SK-N-DZ (cell line): ENCODE measurements around the gene G0S2. TPM values are rescaled to one million over a fixed set of nuclear protein-coding genes. Genes with fewer than 3 reads are reported as not detected.

Experiments used
- DNase-seq: peaks from one replicate; pipeline ENCODE4 v3.0.0-alpha.2; 2015; ENCODE audit warnings: low spot score
- polyA plus RNA-seq, 2 experiments: library from polyadenylated mRNA; depleted of rRNA; stranded (reverse); fragments of >200 nt; gene quantifications; 2 replicates each; pipeline ENCODE4 v1.2.3, GENCODE V29; 2014

G0S2 gene
- polyA plus RNA-seq (2014; cell fraction: cytosol; rRNA removed) = 0.75 TPM in 1 of 2 replicates, not detected in the other
- not detected in 2 replicates for polyA plus RNA-seq (2014; cell fraction: nucleus; rRNA removed)

DNA sequence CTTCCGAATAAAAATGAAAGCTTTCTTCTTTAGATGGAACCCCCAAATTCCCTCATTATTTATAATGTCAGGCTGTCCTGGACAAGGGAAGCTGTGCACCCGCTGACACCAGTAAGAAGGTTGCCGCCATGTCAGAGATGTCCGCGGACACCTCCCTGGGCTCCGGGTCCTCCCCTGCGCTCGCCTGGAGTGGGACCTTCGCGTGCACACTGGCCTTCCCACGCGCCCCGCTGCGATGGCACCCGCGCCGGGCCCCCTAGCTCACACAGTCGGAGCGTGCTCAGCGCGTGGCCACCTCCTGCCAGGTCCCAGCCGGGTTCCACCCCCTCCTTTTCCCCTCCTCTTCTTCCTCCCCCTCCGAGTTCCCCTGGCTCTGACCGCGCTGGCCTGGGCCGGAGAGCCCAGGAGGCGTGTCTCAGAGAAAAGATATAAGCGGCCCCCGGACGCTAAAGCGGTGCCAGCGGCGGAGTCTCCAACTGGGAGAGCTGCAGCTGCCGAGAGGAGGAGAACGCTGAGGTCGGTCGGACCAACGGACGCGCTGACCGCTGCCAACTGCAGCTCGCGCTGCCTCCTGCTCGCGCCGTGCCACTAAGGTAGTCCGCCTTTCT lies at the start of gene G0S2:
TSS of gene G0S2 (plus strand) at position 456 of the 608 bp plus-strand sequence. CDS start 273 bp downstream, outside the sequence.
- DNase-seq = peak; percentile 28

DNA sequence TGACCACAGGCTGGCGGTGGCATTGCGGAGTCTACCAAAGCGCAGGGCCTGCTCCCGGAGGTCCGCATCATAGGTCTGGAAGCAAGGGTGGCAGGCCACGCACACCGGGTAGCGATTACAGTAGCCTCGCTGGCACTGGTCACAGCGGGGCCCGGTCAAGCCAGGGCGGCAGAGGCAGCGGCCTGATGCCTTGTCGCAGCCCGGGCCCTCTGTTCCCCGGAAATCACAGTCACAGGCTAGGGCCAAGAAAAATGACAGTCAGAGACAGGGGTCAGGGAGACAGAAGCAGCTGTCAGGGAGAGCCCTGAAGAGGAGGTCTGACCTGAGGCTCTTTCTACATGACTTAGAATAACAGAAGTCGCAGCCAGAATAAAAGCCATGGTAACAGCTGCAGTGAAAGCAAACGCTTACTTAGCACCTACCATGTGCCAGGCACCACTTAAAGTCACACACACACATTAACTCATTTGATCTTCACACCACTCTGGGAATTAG lies 49.4 kb upstream of the G0S2 start:
- no peak for DNase-seq

DNA sequence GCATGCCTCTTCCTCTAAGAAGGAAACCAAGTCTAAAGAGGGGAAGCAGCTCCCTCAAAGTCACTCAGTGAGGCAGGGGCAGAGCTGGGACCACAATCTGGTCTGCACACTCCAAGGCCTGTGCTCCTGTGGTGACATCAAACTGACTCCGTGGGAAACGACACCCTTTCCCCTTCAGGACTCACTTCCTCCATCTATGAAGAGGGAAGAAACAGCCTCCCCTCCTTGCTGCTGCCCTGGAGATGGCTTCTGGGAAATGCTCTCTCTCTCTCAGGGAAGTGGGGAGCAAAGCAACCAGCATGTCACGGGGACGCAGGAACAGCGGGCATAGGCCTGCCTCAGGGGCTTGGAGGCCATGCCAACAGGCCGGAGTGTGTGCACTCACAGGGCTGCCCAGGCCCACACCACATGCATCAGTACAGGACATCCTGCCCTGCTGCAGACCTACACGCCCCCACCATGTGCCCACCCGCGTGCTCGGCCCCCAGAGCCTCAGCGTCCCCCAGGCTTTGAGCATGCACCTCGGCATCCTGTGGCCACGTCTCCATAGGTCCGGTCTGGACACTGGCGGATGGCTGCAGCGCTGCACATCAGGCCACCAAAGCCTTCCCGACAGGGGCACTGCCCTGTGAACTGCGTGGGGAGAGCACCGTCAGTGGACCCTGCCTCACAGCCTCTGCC lies 48.7 kb upstream of the G0S2 start:
- DNase-seq = no peak

- no peak for DNase-seq
These were observed 48.0 kb upstream of the G0S2 start for GRCh38 chr1:209627027-209627731.

DNA sequence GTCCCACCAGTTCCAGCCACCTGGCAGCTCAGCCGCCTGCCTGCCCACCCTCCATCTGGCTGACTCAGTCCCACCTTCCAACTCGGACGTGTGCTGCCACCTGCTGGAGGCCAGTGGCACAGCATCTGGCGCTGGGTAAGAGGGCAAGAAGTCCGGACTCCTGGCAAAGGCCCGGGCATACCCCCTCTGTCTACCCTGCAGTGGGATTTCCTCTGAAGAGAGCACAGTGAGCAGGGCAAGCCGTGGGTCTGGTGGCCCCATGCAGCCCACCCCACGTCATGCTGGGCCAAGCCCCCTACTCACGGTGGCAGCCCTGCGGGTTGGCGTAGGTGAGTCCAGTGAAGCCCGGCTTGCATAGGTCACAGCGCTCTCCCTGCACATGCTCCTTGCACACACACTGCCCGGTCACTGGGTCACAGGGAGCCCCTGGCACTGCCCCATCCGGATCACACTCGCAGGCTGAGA lies 47.4 kb upstream of the G0S2 start:
- peak; percentile 76 for DNase-seq

- no peak for DNase-seq
These were observed 46.5 kb upstream of the G0S2 start for GRCh38 chr1:209628618-209629299.

DNA sequence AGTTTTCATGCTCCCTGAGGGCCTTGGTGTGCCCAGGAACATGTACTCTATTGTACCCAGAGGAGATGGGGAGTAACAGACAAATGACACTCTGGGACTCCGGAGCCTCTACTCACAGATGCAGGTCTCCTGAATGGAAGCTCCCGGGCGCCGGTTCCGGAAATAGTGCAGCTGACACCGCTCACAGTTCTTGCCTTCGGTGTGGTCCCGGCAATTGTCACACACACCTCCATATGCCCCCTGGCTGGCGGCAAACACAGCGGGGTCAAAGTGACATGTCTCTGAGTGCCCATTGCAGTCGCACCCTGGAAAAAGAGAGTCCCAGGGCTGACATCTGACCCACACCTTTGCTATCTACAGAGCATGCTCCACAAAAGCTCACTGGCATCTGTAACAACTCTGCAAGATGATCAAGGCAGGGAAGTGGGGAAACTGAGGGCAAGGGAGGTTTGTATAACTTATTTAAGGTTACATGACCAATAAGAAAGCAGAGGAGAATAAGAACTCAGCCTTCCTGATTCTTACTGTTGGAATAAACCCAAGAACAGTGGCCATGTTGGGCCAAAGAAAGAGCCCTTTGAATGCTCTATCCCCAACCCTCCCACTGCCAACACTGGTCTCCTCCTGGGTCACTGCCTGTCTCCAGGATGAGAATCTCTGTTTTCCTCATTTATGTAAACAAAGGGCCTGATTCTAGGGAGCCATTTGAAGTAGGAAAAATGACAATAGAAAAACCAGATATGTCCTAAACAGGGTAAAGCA lies 45.4 kb upstream of the G0S2 start:
- DNase-seq = no peak

- no peak for DNase-seq
These were observed 44.6 kb upstream of the G0S2 start for GRCh38 chr1:209630383-209631225.

DNA sequence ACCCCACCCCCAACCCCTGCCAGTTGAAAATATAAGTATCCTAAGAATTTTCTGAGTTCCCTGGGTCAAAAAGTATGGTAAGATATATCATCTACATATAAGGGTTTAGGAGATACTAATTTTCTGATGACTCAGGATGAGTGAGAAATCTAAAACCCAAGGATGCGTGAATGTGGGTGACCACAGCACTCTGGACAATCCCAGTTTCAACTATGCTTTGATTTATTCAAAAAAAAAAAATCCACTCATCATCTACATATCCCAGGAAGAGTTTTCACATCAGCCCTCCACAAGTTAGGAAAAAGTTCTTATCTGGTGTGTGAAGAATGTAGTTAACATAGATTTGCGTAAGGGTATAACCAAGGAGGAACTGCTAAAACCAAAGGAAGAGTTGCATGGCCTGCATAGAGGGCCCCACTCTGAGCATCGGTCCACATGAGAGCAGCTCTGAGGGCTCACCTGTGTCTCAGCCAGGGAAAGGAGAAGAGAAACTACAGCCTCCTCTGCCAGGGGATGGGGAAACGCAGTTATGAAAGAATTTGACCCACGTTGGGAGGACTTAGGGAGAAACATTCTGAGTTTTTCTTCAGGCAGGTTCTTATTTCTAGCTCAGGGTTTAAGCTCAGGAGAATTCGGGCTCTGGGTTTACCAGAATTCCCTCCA lies 41.7 kb upstream of the G0S2 start:
- no peak for DNase-seq

GRCh38 chr1:209634005-209634737 lies 41.0 kb upstream of the G0S2 start:
- DNase-seq = no peak

- DNase-seq = no peak
These were observed 39.4 kb upstream of the G0S2 start for GRCh38 chr1:209635850-209636249.

GRCh38 chr1:209641832-209642172 lies 33.4 kb upstream of the G0S2 start:
- DNase-seq = no peak

DNA sequence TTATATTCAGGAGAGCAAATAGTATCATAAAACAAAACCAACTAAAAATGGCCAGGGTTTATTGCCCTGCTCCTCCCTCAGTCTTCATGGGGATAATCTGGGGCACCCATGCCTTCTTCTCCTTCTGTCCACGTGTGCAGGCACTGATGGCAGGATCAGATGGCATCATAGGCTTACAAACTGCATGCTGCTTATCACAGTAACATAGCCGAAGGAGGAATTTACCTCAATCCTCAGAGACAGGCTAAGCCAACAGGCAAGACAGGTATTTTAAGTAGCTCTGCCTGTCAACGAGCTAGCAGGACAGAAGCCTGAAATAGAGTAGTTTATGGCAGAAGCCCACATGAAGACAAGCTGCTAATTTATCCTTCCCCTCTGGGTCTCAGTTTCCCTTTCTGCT lies 32.4 kb upstream of the G0S2 start:
- DNase-seq = no peak

DNA sequence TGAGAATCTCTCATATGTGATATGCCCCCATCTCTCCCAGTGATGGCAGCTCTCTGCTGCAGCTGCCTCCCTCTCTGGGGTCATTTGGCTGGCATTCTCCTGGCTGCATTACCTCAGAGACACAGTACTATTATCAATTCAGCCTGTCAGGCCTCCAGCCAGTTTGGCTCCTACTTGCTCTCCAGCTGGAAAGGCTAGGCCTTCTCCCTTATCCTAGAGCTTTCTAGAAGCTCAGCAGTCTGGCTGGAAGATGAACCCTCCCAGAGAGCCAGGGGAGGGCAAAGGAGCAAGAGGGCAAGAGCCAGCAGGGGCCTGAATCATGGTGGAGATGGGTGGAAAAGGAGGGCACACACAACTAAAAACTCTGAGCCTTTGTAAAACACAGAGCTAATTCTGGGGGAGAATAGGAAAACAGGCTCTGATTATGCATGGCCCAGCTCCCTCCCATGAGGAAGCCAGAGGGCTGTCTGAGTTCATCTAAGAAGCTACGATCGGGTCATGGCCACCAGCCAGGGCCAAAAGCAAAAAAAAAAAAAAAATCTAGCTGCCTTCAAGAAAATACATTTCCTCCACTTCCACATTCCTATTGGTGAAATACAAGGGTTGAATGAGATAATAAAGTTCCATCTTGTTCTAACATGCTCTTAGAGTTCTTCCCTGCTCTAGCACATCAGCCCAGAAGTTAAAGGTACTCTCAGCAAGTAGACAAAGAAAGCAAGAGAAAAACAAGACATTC lies 31.8 kb upstream of the G0S2 start:
- no peak for DNase-seq

DNA sequence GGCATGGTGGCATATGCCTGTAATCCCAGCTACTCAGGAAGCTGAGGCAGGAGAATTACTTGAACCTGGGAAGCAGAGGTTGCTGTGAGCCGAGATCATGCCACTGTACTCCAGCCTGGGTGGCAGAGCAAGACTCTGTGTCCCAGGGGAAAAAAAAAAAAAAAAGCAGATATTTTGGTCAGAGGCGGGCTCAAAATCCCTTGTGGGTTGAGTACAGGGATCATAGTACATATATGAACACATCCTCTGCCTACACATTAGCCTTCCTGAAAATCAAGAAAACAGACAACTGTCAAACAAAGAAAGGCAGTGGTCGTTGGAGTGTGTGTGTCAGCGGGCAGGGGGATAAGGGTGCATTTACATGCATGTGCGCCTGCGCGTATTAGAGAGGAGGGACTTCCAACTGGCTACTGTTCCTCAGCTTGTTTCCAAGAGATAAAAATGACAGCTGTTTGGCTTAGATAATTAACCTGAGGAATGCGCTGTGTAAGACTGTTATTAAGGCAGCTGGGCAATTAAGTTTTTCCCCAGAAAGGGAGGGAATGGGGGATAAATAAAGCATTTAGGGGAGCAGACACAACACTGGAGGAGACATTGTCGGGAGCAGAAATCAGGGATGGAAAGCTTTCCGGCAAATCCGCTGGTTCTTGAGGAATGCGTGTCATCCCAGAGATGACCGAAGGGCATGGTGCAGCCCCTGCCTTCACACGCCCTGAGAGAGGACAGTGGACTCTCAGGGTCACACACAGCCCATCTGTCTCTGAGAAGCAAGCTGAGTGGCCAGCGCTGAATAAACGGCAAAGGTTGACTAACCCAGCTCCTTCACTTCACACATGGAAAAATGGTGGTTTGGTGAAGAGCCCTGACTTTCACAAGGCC lies 29.4 kb upstream of the G0S2 start:
- DNase-seq = peak; percentile 34

- no peak for DNase-seq
These were observed 28.7 kb upstream of the G0S2 start for GRCh38 chr1:209646558-209646957.

DNA sequence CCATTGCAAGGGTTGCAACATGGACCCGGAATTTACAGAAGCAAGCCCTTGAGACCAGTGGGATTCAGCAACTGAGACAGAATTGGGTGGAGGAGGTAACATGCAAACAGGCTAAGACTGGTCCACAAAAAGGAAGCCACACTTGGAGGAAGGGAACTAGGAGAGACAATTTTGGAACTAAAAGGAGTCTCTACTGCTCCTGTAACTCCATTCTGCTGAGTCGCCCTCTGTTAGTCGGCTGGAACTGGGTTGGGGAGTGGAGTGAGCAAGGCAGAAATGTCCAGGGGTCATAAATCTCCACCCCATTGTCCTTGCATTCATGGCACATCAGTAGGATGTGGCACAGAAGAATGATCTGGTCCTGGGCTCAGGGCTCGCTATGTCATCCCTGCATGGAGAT lies 28.1 kb upstream of the G0S2 start:
- DNase-seq = no peak
